HG02840 (cell line): ENCODE results near the gene CRKL.
"Not testable (repeated sequence)": the region's sequence is repeated elsewhere in the genome, so short reads cannot be mapped to it uniquely, and the experiment has no call there.

Experiments used
- ATAC-seq: cut with Tn5 transposase; IDR thresholded peaks from one replicate; pipeline ENCODE4 v1.9.1; 2021; ENCODE audit warnings: mild to moderate bottlenecking, moderate library complexity, moderate number of reproducible peaks; ENCODE audit not compliant: unreplicated experiment, low FRiP score

The CRKL gene

DNA sequence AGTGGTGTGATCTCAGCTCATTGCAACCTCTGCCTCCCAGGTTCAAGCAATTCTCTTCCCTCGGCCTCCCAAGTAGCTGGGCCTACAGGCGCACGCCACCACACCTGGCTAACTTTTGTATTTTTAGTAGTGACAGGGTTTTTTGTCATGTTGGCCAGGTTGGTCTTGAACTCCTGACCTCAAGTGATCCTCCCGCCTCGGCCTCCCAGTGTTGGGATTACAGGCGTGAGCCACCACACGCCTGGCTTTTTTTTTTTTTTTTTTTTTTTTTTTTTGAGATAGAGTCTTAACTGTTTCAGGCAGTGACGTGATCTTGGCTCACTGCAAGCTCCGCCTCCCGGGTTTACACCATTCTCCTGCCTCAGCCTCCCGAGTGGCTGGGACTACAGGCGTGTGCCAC is 13.2 kb downstream of the CRKL start:
- not testable (repeated sequence) for ATAC-seq

GRCh38 chr22:20931126-20931654 is 14.0 kb downstream of the CRKL start:
- ATAC-seq, result no peak

DNA sequence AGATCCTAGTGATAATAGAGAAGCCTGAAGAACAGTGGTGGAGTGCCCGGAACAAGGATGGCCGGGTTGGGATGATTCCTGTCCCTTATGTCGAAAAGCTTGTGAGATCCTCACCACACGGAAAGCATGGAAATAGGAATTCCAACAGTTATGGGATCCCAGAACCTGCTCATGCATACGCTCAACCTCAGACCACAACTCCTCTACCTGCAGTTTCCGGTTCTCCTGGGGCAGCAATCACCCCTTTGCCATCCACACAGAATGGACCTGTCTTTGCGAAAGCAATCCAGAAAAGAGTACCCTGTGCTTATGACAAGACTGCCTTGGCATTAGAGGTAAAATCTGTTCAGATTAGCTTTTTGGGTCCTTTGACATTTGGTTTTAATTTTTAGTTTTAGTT is 16.7 kb downstream of the CRKL start:
- no peak for ATAC-seq

DNA sequence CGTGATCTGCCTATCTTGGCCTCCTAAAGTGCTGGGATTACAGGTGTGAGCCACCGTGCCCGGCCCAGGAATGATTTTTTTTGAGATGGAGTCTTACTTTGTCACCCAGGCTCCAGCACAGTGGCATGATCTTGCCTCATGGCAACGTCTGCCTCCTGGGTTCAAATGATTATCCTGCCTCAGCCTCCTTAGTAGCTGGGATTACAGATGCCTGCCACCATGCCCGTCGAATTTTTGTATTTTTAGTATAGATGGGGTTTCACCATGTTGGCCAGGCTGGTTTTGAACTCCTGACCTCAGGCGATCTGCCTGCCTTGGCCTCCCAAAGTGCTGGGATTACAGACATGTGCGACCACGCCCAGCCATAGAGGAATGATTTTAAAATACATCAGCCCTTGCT is 17.8 kb downstream of the CRKL start:
- not testable (repeated sequence) for ATAC-seq

DNA sequence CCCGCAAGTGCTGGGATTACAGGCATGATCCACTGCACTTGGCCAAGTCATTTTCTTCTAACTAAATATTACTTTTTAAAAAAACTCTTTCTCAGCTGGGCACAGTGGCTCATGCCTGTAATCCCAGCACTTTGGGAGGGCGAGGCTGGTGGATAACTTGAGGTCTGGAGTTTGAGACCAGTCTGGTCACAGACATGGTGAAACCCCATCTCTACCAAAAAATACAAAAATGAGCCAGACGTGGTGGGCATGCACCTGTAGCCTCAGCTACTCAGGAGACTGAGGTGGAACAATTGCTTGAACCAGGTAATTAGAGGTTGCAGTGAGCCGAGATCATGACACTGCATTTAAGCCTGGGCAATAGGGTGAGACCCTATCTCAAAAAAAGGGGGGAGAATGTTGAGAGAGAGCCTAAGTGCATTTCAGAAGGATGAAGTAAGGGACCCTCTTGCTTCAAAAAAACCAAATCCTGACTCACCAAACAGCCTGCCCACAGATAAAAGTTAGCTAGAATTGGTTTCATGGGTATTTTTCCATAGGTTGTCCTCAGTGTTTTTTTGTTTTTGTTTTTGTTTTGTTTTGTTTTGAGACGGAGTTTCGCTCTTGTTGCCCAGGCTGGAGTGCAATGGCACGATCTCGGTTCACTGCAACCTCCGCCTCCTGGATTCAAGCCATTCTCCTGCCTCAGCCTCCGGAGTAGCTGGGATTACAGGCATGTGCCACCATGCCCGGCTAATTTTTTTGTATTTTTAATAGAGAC is 18.8 kb downstream of the CRKL start:
- ATAC-seq, result not testable (repeated sequence)

GRCh38 chr22:20937031-20937793 is 20.0 kb downstream of the CRKL start:
- ATAC-seq, result no peak

DNA sequence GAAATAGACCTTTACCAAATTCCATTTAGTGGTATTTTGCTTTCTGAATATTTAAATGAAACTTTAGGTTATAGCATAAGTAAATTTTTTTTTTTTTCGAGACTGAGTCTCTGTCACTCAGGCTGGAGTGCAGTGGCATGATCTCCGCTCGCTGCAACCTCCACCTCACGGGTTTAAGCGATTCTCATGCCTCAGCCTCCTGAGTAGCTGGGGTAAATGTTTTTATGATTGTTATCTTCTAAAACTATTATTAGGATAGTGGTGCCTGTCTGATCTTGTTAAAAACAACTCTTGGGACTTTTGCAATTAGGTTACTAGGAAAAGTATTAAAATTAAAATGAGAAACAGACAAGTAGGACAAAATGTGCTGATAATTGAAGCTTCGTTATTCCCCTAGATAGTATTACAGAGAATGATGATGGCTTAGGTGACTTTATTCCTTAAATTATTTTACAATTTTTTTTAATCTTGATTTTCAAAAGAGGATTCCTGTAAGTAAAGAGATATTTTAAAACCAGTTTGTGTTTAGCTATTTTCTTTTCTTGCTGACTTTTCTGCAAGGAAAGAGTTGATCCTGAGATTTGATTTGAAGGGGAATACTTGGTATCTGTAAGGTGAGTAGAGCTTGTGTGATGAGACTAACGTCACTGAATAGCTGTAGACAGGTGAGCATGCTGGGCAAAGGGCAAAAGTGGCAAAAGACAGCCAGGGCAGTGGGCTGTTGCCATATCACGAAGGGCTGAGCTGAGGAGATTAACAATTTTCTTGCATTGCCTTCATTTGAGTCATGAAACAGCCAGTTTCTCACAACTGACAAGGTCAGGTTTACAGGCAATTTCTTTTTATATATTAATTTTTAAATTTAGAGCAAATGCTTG is 20.8 kb downstream of the CRKL start:
- no peak for ATAC-seq

GRCh38 chr22:20939457-20940185 is 22.4 kb downstream of the CRKL start:
- not testable (repeated sequence) for ATAC-seq

DNA sequence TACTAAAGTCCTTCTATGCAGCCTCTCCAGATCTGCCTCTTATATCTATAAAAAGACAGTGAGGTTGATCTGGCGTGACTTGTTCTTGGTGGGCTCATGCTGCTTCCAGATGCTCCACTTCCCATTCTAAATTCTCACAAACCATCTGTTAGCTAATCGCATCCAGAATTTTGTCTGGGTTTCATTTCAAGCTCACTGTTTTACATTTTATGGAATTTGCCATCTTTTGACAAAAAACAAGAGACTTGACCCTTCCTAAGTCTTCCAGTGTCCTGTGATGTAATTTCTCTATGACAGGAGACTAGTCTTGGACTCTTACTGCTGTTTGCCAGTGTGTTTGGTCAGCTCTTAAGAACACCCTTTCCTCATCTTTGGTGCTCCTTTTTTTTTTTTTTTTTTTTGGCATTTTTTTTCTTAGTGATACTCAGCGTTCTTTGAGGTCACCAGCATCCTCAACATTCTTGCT is 23.0 kb downstream of the CRKL start:
- no peak for ATAC-seq

DNA sequence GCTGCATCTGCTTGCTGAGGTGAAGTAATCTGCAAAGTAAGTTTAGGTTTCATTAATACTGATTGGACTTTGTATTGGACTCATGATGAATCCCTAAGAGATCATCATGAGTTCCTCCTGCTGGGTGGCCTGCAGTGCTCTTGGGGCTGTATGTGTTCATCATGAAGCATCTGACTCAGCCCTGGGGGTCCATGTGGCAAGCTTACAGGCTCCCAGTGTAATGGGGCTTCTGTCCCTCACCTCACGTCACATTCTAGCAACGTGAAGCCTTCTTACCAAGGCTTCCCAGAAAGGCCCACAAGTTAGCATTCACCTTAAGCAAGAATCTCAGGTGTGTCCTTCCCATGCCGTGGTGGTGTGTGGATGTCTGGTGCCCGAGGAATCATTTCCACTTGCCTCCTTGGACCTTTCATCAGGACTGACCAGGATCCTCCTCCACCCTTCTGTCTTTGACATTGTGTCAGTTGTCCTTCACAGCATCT is 23.7 kb downstream of the CRKL start:
- no peak for ATAC-seq

DNA sequence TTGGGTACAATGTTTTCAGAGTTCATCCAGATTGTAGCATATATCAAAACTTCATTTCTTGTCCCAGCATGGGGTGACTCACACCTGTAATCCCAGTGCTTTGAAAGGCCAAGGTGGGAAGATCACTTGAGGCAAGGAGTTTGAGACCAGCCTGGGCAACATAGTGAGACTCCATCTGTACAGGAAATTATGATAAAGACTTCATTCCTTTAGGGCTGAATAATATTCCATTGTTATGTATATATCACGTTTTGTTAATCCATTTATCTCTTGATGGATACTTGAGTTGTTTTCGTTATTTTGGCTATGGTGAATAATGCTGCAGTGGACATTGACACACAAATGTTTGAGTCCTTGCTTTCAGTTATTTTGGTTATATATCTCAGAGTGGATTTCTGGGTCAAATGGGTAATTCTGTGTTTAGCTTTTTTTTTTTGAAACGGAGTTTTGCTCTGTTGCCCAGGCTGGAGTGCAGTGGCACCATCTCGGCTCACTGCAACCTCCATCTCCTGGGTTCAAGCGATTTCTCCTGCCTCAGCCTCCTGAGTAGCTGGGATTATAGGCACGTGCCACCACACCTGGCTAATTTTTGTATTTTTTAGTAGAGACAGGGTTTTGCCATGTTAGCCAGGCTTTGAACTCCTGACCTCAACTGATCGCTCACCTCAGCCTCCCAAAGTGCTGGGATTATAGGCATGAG is 25.1 kb downstream of the CRKL start:
- ATAC-seq, result not testable (repeated sequence)

DNA sequence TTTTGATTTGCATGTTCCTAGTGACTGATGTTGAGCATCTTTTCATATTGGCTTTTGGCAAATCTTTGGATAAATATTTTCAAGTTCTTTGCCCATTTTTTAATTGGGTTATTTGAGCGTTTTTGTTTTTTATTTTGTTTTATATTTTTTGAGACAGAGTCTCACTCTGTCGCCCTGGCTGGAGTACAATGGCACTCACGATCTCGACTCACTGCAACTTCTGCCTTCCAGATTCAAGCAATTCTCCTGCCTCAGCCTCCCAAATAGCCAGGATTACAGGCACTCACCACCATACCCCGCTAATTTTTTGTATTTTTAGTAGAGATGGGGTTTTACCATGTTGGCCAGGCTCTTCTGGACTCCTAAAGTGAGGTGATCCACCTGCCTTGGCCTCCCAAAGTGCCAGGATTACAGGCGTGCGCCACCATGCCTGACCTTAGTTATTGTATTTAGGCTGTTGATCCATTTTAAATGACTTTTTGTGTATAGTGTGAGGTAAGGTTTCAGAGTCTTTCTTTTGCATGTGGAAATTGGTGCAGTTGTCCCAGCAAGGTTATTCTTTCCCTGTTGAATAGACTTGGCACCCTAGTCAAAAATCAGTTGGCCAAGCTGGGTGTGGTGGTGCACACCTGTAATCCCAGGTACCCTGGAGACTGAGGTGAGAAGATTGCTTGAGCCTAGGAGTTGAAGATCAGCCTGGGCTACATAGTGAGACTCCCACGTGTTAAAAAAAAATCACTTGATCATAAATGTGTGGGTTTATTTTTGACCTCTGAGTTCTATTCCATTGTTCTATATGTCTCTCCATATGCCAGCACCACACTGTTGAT is 26.1 kb downstream of the CRKL start:
- no peak for ATAC-seq

- no peak for ATAC-seq
These were observed 26.8 kb downstream of the CRKL start for GRCh38 chr22:20944042-20944441.

- ATAC-seq, result no peak
These were observed 28.3 kb downstream of the CRKL start for GRCh38 chr22:20945578-20945934.

DNA sequence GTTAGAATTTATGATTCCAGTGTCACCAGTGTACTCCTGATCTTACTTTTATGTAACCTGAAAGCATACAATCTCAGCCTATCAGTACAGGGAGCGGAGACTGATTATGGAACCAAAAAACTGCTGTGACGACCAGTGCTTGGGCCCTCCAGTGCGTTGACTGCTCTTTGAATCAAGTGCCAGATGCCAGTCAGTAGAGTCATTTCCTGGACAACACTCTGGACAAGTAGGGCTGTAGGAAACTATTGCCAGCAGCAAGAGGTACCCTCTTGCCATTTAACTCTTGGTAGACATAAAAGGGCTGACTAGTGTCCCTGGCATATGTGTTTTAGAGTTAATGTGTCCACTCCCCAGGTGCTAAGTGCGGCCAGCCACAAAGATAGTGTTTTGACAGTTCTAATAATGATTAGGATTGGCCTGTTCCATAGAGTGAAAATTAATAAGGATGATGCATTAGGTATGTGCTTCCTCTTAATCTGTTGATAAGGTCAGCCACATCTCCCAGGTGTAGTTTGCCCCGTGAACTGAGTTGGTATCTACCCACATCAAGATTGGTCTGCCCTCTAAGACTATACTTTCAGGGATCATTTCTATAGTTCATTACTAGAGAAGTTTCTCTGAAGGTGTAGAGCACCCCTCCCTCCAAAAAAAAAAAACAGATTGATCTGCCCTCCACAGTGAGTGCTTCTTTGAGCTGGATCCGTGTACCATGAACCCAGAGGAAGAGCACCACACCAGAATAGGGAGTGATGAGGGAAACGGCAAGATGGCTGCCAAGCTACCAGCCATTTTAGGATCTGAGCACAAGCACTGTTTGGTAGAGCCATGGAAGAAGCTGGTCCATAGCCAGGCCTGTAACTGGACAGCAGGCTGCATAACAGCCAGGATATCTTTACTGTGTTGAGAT is 29.1 kb downstream of the CRKL start:
- ATAC-seq, result no peak

DNA sequence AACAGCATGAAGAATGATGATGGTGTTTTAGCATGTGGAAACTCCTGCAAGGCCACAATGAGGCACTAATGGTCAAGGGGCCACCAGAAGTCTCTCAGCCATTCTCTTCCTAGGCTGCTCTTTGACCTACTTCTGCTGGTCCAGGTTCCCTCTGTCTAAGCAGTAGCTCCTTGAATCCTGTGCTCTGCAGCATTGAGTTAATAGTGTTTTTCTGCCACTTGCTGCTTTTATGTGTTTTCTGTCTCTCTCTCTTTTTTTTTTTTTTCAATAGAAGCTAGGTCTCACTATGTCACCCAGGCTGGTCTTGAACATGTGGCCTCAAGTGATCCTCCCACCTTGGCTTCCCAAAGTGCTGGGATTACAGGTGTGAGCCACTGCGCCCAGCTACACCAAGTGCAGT is 29.8 kb downstream of the CRKL start:
- no peak for ATAC-seq

- no peak for ATAC-seq
These were observed 31.2 kb downstream of the CRKL start for GRCh38 chr22:20948450-20948849.
